ENCODE data around the gene KATNAL2.

DNA sequence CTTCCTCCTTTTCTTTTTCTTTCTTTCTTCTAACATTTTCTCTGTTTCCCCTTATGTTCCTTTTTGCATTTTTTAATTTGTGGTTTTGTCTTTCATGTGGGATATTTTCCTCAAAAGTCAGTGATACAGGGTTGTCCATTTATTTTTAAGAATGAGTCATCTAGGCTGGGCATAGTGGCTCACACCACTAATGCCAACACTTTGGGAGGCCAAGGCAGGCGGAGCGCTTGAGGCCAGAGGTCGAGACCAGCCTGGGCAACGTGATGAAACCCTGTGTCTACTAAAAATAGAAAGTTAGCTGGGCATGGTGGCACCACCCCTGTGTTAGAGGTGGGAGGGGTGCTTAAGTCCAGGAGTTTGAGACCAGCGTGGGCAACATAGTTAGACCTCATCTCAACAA lies 35.8 kb downstream of the KATNAL2 start:
- TF ChIP-seq, protein P1, sequence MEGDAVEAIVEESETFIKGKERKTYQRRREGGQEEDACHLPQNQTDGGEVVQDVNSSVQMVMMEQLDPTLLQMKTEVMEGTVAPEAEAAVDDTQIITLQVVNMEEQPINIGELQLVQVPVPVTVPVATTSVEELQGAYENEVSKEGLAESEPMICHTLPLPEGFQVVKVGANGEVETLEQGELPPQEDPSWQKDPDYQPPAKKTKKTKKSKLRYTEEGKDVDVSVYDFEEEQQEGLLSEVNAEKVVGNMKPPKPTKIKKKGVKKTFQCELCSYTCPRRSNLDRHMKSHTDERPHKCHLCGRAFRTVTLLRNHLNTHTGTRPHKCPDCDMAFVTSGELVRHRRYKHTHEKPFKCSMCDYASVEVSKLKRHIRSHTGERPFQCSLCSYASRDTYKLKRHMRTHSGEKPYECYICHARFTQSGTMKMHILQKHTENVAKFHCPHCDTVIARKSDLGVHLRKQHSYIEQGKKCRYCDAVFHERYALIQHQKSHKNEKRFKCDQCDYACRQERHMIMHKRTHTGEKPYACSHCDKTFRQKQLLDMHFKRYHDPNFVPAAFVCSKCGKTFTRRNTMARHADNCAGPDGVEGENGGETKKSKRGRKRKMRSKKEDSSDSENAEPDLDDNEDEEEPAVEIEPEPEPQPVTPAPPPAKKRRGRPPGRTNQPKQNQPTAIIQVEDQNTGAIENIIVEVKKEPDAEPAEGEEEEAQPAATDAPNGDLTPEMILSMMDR (IDR thresholded peaks at IDR 0.05), result no peak
- TF ChIP-seq POLR2A (IDR thresholded peaks at IDR 0.05) (no peak), POLR2AphosphoS5 (IDR thresholded peaks at IDR 0.05; ENCODE audit: insufficient read depth in 1 of 2, low read depth in 1 of 2) (no peak)
